B cell (primary cell): ENCODE results near the gene SLC25A20. TPM values are rescaled to one million over a fixed set of nuclear protein-coding genes. Genes with fewer than 3 reads are reported as not detected.

Experiments used
- ATAC-seq: fragments of 200-7000 bp; cut with Tn5 transposase; one replicate; pipeline ENCODE4 v1.10.0; 2021; ENCODE audit warnings: low read depth, mild to moderate bottlenecking, moderate number of reproducible peaks, moderate library complexity
- CTCF ChIA-PET: fragments of 350-600 bp; sonication (Branson Sonifier 250); formaldehyde crosslinking; loops from one replicate; lab custom pipeline; 2021; ENCODE audit warnings: antibody characterized with exemption, inconsistent platforms; lab: Charles Lee
- POLR2A ChIA-PET: fragments of 350-600 bp; sonication (Branson Sonifier 250); formaldehyde crosslinking; loops from one replicate; lab custom pipeline; 2021; ENCODE audit warnings: antibody characterized with exemption; lab: Charles Lee
- DNase-seq: peaks from one replicate; pipeline ENCODE4 v3.0.0; 2013
- H2AFZ ChIP-seq: 2 replicates; pipeline ENCODE4 v1.6.1; 2012; ENCODE audit warnings: mild to moderate bottlenecking, low read depth, low read length; ENCODE audit not compliant: insufficient read depth, poor library complexity, severe bottlenecking
- H3K27ac ChIP-seq, 2 donors: 1 replicate in 1 of 2; 2 replicates in 1 of 2; pipeline ENCODE4 v1.5.1; 2012 to 2013; ENCODE audit warnings: low read length in 2 of 2, mild to moderate bottlenecking in 2 of 2, moderate library complexity in 1 of 2
- H3K27me3 ChIP-seq, 4 experiments: fragments of 200-600 bp in 1 of 4; sonication (generic) in 1 of 4; replicated peaks in 1 of 4; 1 replicate in 2 of 4; 2 replicates in 2 of 4; pipeline versions ENCODE4 v1.6.1 to v1.7.0; 2013 to 2016; ENCODE audit warnings: low read length in 3 of 4, mild to moderate bottlenecking in 2 of 4, mixed read lengths in 1 of 4, moderate library complexity in 1 of 4; ENCODE audit not compliant: insufficient read depth in 4 of 4, control insufficient read depth in 3 of 4; ENCODE audit errors: control extremely low read depth in 1 of 4
- H3K36me3 ChIP-seq, 2 experiments: replicated peaks in 1 of 2; 1 replicate in 1 of 2; 2 replicates in 1 of 2; pipeline versions ENCODE4 v1.6.1 to v1.7.1; 2013; ENCODE audit warnings: low read length in 1 of 2; ENCODE audit not compliant: insufficient read depth in 2 of 2, control insufficient read depth in 1 of 2; ENCODE audit errors: control extremely low read depth in 1 of 2, extremely low read depth in 1 of 2
- H3K4me1 ChIP-seq, 2 donors: fragments of 200-600 bp in 1 of 2; sonication (generic) in 1 of 2; 1 replicate in 1 of 2; 2 replicates in 1 of 2; pipeline versions ENCODE4 v1.5.1 to v1.6.1; 2013 to 2017; ENCODE audit warnings: low read length in 2 of 2; ENCODE audit not compliant: control insufficient read depth in 2 of 2, insufficient read depth in 2 of 2
- H3K4me2 ChIP-seq: replicated peaks from 2 replicates; pipeline ENCODE3; 2012; ENCODE audit warnings: mild to moderate bottlenecking, low read depth, low read length; ENCODE audit not compliant: poor library complexity, severe bottlenecking
- H3K4me3 ChIP-seq, 5 experiments: fragments of 200-600 bp in 1 of 5; sonication (generic) in 1 of 5; 1 replicate in 3 of 5; 2 replicates in 2 of 5; pipeline versions ENCODE4 v1.5.1 to v1.7.0; 2011 to 2016; ENCODE audit warnings: low read length in 4 of 5, mild to moderate bottlenecking in 4 of 5, low read depth in 2 of 5, control low read depth in 1 of 5, moderate library complexity in 1 of 5; ENCODE audit not compliant: insufficient read depth in 1 of 5; ENCODE audit errors: control extremely low read depth in 1 of 5, extremely low read depth in 1 of 5
- H3K79me2 ChIP-seq: fragments of 200-600 bp; sonication (generic); one replicate; pipeline ENCODE4 v1.6.0; 2016; ENCODE audit warnings: low read length; ENCODE audit not compliant: control insufficient read depth, insufficient read depth
- H3K9ac ChIP-seq: fragments of 200-600 bp; sonication (generic); 2 replicates; pipeline ENCODE4 v1.6.1; 2017; ENCODE audit warnings: mild to moderate bottlenecking, low read length, moderate library complexity
- H3K9me3 ChIP-seq, 3 donors: one replicate each; pipeline versions ENCODE4 v1.6.1 to v1.7.1; 2013; ENCODE audit warnings: low read length in 2 of 3; ENCODE audit not compliant: control insufficient read depth in 2 of 3, insufficient read depth in 1 of 3; ENCODE audit errors: control extremely low read depth in 1 of 3
- H4K20me1 ChIP-seq: 2 replicates; pipeline ENCODE4 v1.6.0; 2012; ENCODE audit warnings: mild to moderate bottlenecking, low read length; ENCODE audit not compliant: insufficient read depth, control insufficient read depth, poor library complexity, severe bottlenecking
- H3K27ac Mint-ChIP-seq: one replicate; pipeline ENCODE4 v1.8.0; 2021; ENCODE audit warnings: mixed read lengths
- H3K27me3 Mint-ChIP-seq: one replicate; pipeline ENCODE4 v1.8.0; 2021; ENCODE audit warnings: mixed read lengths
- H3K4me1 Mint-ChIP-seq: one replicate; pipeline ENCODE4 v1.8.0; 2021; ENCODE audit warnings: mixed read lengths
- H3K4me3 Mint-ChIP-seq: one replicate; pipeline ENCODE4 v1.8.0; 2021; ENCODE audit warnings: mixed read lengths
- H3K9me3 Mint-ChIP-seq: one replicate; pipeline ENCODE4 v1.8.0; 2022; ENCODE audit warnings: mixed read lengths; ENCODE audit not compliant: insufficient read depth
- CTCF ChIP-seq: fragments of 200-600 bp; IDR thresholded peaks from one replicate; pipeline ENCODE4 v1.8.0; 2022; ENCODE audit warnings: antibody characterized with exemption, mild to moderate bottlenecking
- EZH2 ChIP-seq: IDR thresholded peaks from 2 replicates; pipeline ENCODE4 v1.6.1; 2012; ENCODE audit warnings: borderline replicate concordance, low read depth, mild to moderate bottlenecking, moderate library complexity, low read length; ENCODE audit not compliant: insufficient read depth, poor library complexity, severe bottlenecking
- WGBS: methylation state at CpG from one replicate; pipeline ENCODE4 v1.1.5; 2013; ENCODE audit warnings: missing lambda C conversion rate; ENCODE audit not compliant: insufficient coverage; 5-methylcytosine and 5-hydroxymethylcytosine counted together
- intact Hi-C: fragments of 100-400 bp; cut with micrococcal nuclease; formaldehyde crosslinking; loops from one replicate; pipeline ENCODE4 v1.10.0; 2022
- polyA plus RNA-seq: library from polyadenylated mRNA; depleted of rRNA; stranded (reverse); fragments of >200 nt; gene quantifications from 2 replicates; pipeline ENCODE4 v1.2.3, GENCODE V29; 2012
- total RNA-seq, 2 donors: library from RNA; stranded (reverse); fragments of 120-200 nt in 1 of 2; gene quantifications; 1 replicate in 1 of 2; 2 replicates in 1 of 2; pipeline versions ENCODE4 v1.2.3 to v1.2.4, GENCODE V29; 2013 to 2022

The SLC25A20 gene
- total and polyA plus RNA-seq, 2 donors (not counting 1 experiment from before 2014, with no cell fraction given), result 12.2 to 19.9 TPM

GRCh38 chr3:48919215-48920138 is 20.8 kb upstream of the SLC25A20 start:
- peaks cover 38% of the 10 kb centered on the region for H4K20me1 ChIP-seq
- no peaks in the 10 kb centered on the region for H3K9me3 ChIP-seq
- ChIA-PET POLR2A (interaction anchor here (0.6 to 2.6 kb wide), 10 partner anchors 15 to 1419 kb away, joined by 3 to 21 read pairs (median 8); partner anchors contain the start of genes IP6K2, NDUFAF3, PRKAR2A and SLC25A20), CTCF (interaction anchor here (0.5 to 2.7 kb wide), 16 partner anchors 19 to 1421 kb away, joined by 3 to 8 read pairs (median 4); partner anchors contain the start of genes DAG1, IP6K2, NCKIPSD and RASSF1)
- H3K4me3 ChIP-seq, result peak overlapping the region; percentile 76 to 94 (median 83)
- no peak for TF ChIP-seq EZH2
- TF ChIP-seq CTCF, result no peak
- intact Hi-C loops, result loop anchor here (2.0 kb wide), 3 partner anchors 101 to 183 kb away; partner anchors contain the start of gene QRICH1
- Mint-ChIP-seq H3K4me1 (peaks cover 29% of the 10 kb centered on the region), H3K4me3 (peak overlapping the region; percentile 99), H3K27ac (peak overlapping the region; percentile 99), H3K27me3 (no peaks in the 10 kb centered on the region), H3K9me3 (no peaks in the 10 kb centered on the region)
- H3K27me3 ChIP-seq, result no peaks in the 10 kb centered on the region
- peaks cover 14 to 27% of the 10 kb centered on the region in 2 donors for H3K4me1 ChIP-seq
- peaks cover 0 to 21% of the 10 kb centered on the region in 2 experiments for H3K36me3 ChIP-seq
- under 1% methylated on average over 46 of the region's 54 CpGs for WGBS
- peak overlapping the region; percentile 90 for H3K4me2 ChIP-seq
- peak overlapping the region; percentile 87 for H2AFZ ChIP-seq
- peaks cover 55% of the 10 kb centered on the region for H3K79me2 ChIP-seq
- H3K9ac ChIP-seq, result peak overlapping the region; percentile 90
- peak overlapping the region; percentile 96 to 99 for H3K27ac ChIP-seq
- peak; percentile 74 for DNase-seq
- ATAC-seq, result peak; percentile 20
